Keratinocyte (primary cell): ENCODE results near the gene TRPM3.

ENCODE experiments used
- CTCF ChIP-seq, 3 experiments: IDR thresholded peaks in 1 of 3; conservative IDR thresholded peaks in 1 of 3; optimal IDR thresholded peaks in 1 of 3; 2 replicates in 2 of 3; 3 replicates in 1 of 3; pipeline versions ENCODE3 to v1.5.1; 2011; ENCODE audit warnings: low read length in 3 of 3, mild to moderate bottlenecking in 3 of 3, moderate library complexity in 2 of 3, control low read depth in 1 of 3, inconsistent platforms in 1 of 3; ENCODE audit not compliant: insufficient read depth in 2 of 3; ENCODE audit errors: extremely low read depth in 1 of 3
- EZH2 ChIP-seq: IDR thresholded peaks from one replicate; pipeline ENCODE4 v1.6.1; 2012; ENCODE audit warnings: inconsistent platforms, mild to moderate bottlenecking, low read length, moderate library complexity

- TF ChIP-seq CTCF (optimal IDR thresholded peaks at IDR 0.05 in 1 of 3, IDR thresholded peaks at IDR 0.05 in 1 of 3, conservative IDR thresholded peaks at IDR 0.05 in 1 of 3; ENCODE audit: extremely low read depth in 1 of 3, insufficient read depth in 2 of 3, low read length in 3 of 3), result no peak
- TF ChIP-seq EZH2, result no peak
Observed at GRCh38 chr9:70569791-70570190, 551.6 kb downstream of the TRPM3 start.
